HFFc6 (cell line): Measurements from ENCODE around the gene CATSPERZ. TPM values are rescaled to one million over a fixed set of nuclear protein-coding genes. Genes with fewer than 3 reads are reported as not detected.
A peak's percentile ranks its signal among the peaks of the same experiment; 100 is the strongest.

Experiments used
- DNase-seq: peaks from one replicate; pipeline ENCODE4 v3.0.0-alpha.2; 2018
- H3K27ac Mint-ChIP-seq: 2 replicates; pipeline ENCODE4 v1.8.0; 2020; ENCODE audit warnings: mild to moderate bottlenecking, mixed read lengths
- H3K27me3 Mint-ChIP-seq: 2 replicates; pipeline ENCODE4 v1.8.0; 2021; ENCODE audit warnings: mild to moderate bottlenecking, moderate library complexity, mixed read lengths; ENCODE audit not compliant: insufficient read depth
- H3K36me3 Mint-ChIP-seq: 2 replicates; pipeline ENCODE4 v1.8.0; 2021; ENCODE audit warnings: low read depth, mixed read lengths
- H3K4me1 Mint-ChIP-seq: 2 replicates; pipeline ENCODE4 v1.8.0; 2020; ENCODE audit warnings: low read depth, mixed read lengths
- H3K4me3 Mint-ChIP-seq: 2 replicates; pipeline ENCODE4 v1.8.0; 2020; ENCODE audit warnings: mild to moderate bottlenecking, moderate library complexity, mixed read lengths
- H3K9me3 Mint-ChIP-seq: 2 replicates; pipeline ENCODE4 v1.8.0; 2020; ENCODE audit warnings: mild to moderate bottlenecking, mixed read lengths
- total RNA-seq, 6 experiments: library from RNA; stranded (reverse); fragmentation: NEBNext Ultra II Directional; extraction: Animal tissue kit (Norgen Biotek cat#: 25700); gene quantifications; 2 replicates in 1 of 6; 3 replicates in 5 of 6; pipeline ENCODE4 v1.2.3, GENCODE V29; 2021
- TF ChIP-seq, protein P1 (sequence below): fragments of 200-600 bp; sonication (generic); IDR thresholded peaks from 2 replicates; pipeline ENCODE4 v1.5.0; 2021; ENCODE audit warnings: antibody characterized with exemption, mild to moderate bottlenecking

Gene CATSPERZ
- total RNA-seq, 6 experiments from 2014 or later, result 0.31 TPM; not detected in 5

DNA sequence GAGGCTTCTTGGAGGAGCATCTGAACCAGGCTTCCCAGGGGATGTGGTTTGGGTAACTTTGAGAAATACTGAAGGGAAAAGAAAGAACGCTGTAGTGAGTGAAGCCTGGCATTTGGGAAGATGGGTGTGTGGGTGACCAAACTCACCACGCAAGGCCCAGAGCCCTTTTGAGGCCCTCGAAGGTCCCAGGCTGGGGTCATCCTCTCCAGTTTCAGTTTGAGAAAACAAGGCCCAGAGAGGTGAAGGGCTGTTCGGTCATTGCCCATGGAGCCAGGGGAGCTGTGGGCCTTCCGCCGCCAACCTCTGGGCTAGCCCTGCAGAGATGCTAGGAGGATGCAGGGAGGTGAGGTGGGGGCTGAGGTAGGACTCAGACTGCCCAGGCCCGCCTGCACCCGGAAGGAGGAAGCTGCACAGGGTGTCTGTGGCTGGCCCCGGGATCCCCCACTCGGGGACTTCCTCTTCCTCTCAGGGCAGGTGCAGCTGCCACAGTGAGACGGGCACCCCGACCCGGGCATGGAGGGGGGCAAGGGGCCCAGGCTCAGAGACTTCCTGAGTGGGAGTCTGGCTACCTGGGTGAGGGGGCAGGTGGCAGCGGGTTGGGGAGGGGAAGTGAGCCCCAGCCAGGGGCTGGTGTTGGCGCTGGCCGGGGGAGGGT, 39.7 kb downstream of the CATSPERZ start, which contains the start of gene CCDC88B:
Gene CCDC88B, plus strand, starts transcription at position 451 of the 655 bp plus-strand sequence. Its CDS starts 63 bp downstream, at position 514.
- no peaks in the 10 kb centered on the region for H3K9me3 Mint-ChIP-seq
- peaks cover 8% of the 10 kb centered on the region for H3K4me1 Mint-ChIP-seq
- TF ChIP-seq, protein P1, sequence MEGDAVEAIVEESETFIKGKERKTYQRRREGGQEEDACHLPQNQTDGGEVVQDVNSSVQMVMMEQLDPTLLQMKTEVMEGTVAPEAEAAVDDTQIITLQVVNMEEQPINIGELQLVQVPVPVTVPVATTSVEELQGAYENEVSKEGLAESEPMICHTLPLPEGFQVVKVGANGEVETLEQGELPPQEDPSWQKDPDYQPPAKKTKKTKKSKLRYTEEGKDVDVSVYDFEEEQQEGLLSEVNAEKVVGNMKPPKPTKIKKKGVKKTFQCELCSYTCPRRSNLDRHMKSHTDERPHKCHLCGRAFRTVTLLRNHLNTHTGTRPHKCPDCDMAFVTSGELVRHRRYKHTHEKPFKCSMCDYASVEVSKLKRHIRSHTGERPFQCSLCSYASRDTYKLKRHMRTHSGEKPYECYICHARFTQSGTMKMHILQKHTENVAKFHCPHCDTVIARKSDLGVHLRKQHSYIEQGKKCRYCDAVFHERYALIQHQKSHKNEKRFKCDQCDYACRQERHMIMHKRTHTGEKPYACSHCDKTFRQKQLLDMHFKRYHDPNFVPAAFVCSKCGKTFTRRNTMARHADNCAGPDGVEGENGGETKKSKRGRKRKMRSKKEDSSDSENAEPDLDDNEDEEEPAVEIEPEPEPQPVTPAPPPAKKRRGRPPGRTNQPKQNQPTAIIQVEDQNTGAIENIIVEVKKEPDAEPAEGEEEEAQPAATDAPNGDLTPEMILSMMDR, result no peak
- H3K36me3 Mint-ChIP-seq, result no peaks in the 10 kb centered on the region
- no peak for DNase-seq
- peaks cover 5% of the 10 kb centered on the region; the same call in 1 of the 2 replicates for H3K27me3 Mint-ChIP-seq
- no peak within 1 kb of the TSS for H3K27ac Mint-ChIP-seq
- H3K4me3 Mint-ChIP-seq, result no peak within 1 kb of the TSS

DNA sequence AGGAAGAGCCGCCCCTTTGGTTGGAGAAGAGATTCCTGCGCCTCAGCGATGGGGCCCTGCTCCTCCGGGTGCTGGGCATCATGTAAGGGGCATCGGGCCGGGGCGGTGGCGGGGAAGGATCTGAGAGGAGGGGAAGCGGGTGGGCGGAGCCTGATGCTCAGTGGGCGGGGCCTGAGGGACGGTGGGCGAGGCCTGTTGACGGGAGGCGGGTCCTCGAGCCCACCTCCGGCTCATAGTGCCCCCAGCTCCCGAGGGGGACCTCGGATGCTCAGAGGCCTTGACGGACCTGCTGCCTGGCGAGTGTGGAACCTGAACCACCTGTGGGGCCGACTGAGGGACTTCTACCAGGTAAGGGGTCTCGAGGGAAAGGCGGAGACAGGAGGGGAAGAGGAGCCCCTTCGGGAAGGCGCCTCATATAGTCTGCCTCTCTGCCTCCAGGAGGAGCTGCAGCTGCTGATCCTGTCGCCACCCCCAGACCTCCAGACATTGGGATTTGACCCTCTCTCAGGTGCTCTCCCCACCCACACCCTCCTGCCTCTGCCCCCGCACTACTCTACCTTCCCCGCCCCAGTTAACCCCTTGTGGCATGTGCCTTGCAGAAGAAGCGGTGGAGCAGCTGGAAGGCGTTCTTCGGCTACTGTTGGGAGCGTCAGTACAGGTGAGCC, 40.6 kb downstream of the CATSPERZ start:
- DNase-seq, result no peak
- TF ChIP-seq, protein P1, result no peak; the same call in 1 of the 2 replicates
- no peaks in the 10 kb centered on the region for H3K4me1 Mint-ChIP-seq
- H3K9me3 Mint-ChIP-seq, result no peaks in the 10 kb centered on the region
- no peak overlapping the region for H3K27ac Mint-ChIP-seq
- H3K36me3 Mint-ChIP-seq, result no peaks in the 10 kb centered on the region
- H3K4me3 Mint-ChIP-seq, result no peak overlapping the region
- peaks cover 8% of the 10 kb centered on the region; the same call in 1 of the 2 replicates for H3K27me3 Mint-ChIP-seq

DNA sequence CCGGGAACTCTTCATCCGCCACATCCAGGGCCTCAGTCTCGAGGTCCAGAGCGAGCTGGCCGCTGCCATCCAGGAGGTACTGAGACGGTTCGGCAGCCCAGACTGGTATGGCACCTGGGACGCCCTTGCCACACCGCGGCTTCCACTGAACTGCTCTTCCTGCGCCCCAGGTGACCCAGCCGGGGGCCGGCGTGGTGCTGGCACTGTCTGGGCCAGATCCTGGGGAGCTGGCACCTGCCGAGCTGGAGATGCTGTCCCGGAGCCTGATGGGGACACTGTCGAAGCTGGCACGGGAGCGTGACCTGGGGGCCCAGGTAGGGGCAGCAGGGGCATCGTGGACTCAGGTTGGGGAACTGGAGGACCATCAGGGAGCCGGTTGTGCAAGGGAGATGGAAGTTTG, 41.3 kb downstream of the CATSPERZ start:
- Mint-ChIP-seq H3K27ac (no peak overlapping the region), H3K9me3 (no peaks in the 10 kb centered on the region), H3K4me3 (no peak overlapping the region), H3K4me1 (no peaks in the 10 kb centered on the region), H3K36me3 (no peaks in the 10 kb centered on the region), H3K27me3 (peaks cover 8% of the 10 kb centered on the region; the same call in 1 of the 2 replicates)
- TF ChIP-seq, protein P1, result no peak
- no peak for DNase-seq

DNA sequence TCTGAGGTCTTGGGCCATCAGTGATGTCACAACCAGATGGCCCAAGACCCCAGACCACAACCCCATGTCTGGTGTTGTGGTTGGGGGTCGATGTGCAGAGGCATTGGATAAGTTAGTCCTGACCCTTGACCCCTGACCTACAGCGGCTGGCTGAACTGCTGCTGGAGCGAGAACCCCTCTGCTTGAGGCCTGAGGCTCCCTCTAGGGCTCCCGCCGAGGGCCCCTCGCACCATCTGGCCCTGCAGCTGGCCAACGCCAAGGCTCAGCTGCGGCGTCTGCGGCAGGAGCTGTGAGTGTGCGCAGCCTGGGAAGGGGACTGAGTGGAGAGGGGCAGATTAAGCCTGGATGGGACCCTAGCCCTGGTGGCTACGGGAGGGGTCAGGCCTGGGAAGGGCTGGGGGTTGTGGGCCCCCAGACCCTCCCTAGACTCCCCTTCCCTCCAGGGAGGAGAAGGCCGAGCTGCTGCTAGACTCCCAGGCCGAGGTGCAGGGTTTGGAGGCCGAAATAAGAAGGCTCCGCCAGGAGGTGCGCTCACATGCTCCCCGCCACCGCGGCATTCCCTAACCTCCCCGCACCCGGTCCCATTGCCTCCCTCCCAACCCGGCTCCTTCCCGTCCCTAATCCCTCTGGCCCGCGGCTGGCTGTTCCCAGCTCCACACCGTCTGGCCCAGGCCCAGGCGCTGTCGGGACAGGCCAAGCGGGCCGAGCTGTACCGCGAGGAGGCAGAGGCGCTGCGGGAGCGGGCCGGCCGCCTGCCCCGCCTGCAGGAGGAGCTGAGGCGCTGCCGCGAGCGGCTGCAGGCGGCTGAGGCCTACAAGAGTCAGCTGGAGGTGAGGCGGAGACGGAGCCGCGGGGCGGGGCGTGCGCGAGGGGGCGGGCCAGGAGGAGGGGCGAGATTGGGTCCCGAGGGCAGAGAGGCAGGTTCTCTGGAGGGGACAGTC, 42.0 kb downstream of the CATSPERZ start:
- H3K27ac Mint-ChIP-seq, result peak overlapping the region; percentile 68
- no peaks in the 10 kb centered on the region for H3K4me1 Mint-ChIP-seq
- no peaks in the 10 kb centered on the region for H3K9me3 Mint-ChIP-seq
- H3K27me3 Mint-ChIP-seq, result peaks cover 8% of the 10 kb centered on the region; the same call in 1 of the 2 replicates
- DNase-seq, result peak; percentile 88
- TF ChIP-seq, protein P1, result peak; percentile 74
- peak overlapping the region; percentile 66 for H3K4me3 Mint-ChIP-seq
- no peaks in the 10 kb centered on the region for H3K36me3 Mint-ChIP-seq
